Trophoblast cell (in vitro differentiated cells and primary cell): ENCODE measurements around the gene UPP2.

Experiments used
- DNase-seq, 2 donors: peaks; one replicate each; pipeline ENCODE4 v3.0.0-alpha.2; 2016
- H2AFZ ChIP-seq: 2 replicates; pipeline ENCODE4 v1.6.1; 2013; ENCODE audit warnings: low read length, moderate library complexity, mild to moderate bottlenecking; ENCODE audit not compliant: insufficient read depth, poor library complexity
- H2AK5ac ChIP-seq: 2 replicates; pipeline ENCODE4 v1.6.1; 2013; ENCODE audit warnings: mild to moderate bottlenecking, low read length
- H2BK120ac ChIP-seq: 2 replicates; pipeline ENCODE4 v1.6.1; 2013; ENCODE audit warnings: low read length, mild to moderate bottlenecking, moderate library complexity; ENCODE audit not compliant: insufficient read depth, poor library complexity
- H2BK12ac ChIP-seq: 2 replicates; pipeline ENCODE4 v1.6.1; 2013; ENCODE audit warnings: mild to moderate bottlenecking, low read length, moderate library complexity
- H2BK5ac ChIP-seq: 2 replicates; pipeline ENCODE4 v1.6.1; 2013; ENCODE audit warnings: low read length, low read depth, moderate library complexity, mild to moderate bottlenecking; ENCODE audit not compliant: poor library complexity
- H3K14ac ChIP-seq: 2 replicates; pipeline ENCODE4 v1.6.1; 2013; ENCODE audit warnings: mild to moderate bottlenecking, low read length
- H3K18ac ChIP-seq: 2 replicates; pipeline ENCODE4 v1.6.1; 2013; ENCODE audit warnings: mild to moderate bottlenecking, low read length
- H3K23ac ChIP-seq: 2 replicates; pipeline ENCODE4 v1.6.1; 2013; ENCODE audit warnings: low read length
- H3K27ac ChIP-seq: 2 replicates; pipeline ENCODE4 v1.5.1; 2013; ENCODE audit warnings: low read depth, mild to moderate bottlenecking, inconsistent platforms, low read length, moderate library complexity
- H3K27me3 ChIP-seq: 2 replicates; pipeline ENCODE4 v1.6.1; 2013; ENCODE audit warnings: inconsistent platforms, mild to moderate bottlenecking, low read length, moderate library complexity; ENCODE audit not compliant: insufficient read depth
- H3K36me3 ChIP-seq, 2 experiments: 1 replicate in 1 of 2; 2 replicates in 1 of 2; pipeline ENCODE4 v1.6.1; 2013; ENCODE audit warnings: low read length in 2 of 2, mild to moderate bottlenecking in 2 of 2, moderate library complexity in 1 of 2; ENCODE audit not compliant: insufficient read depth in 2 of 2, control insufficient read depth in 1 of 2
- H3K4ac ChIP-seq: 2 replicates; pipeline ENCODE4 v1.6.1; 2013; ENCODE audit warnings: low read depth, mild to moderate bottlenecking, low read length, moderate library complexity
- H3K4me1 ChIP-seq, 2 experiments: 1 replicate in 1 of 2; 2 replicates in 1 of 2; pipeline ENCODE4 v1.6.1; 2013; ENCODE audit warnings: low read length in 2 of 2, mild to moderate bottlenecking in 2 of 2, moderate library complexity in 1 of 2; ENCODE audit not compliant: insufficient read depth in 2 of 2, control insufficient read depth in 1 of 2
- H3K4me2 ChIP-seq: 2 replicates; pipeline ENCODE4 v1.6.1; 2013; ENCODE audit warnings: inconsistent platforms, mild to moderate bottlenecking, low read length, moderate library complexity
- H3K4me3 ChIP-seq: 2 replicates; pipeline ENCODE4 v1.5.1; 2013; ENCODE audit warnings: mild to moderate bottlenecking, low read depth, low read length, inconsistent platforms
- H3K79me1 ChIP-seq: one replicate; pipeline ENCODE4 v1.6.1; 2013; ENCODE audit warnings: low read length
- H3K79me2 ChIP-seq: 2 replicates; pipeline ENCODE4 v1.6.1; 2013; ENCODE audit warnings: low read length, mild to moderate bottlenecking; ENCODE audit not compliant: control insufficient read depth, insufficient read depth, poor library complexity
- H3K9ac ChIP-seq: 2 replicates; pipeline ENCODE4 v1.6.1; 2013; ENCODE audit warnings: mild to moderate bottlenecking, low read length
- H3K9me3 ChIP-seq: 2 replicates; pipeline ENCODE4 v1.6.1; 2013; ENCODE audit warnings: low read depth, mild to moderate bottlenecking, control low read depth, inconsistent platforms, low read length; ENCODE audit not compliant: insufficient read depth
- H4K12ac ChIP-seq: 2 replicates; pipeline ENCODE4 v1.6.1; 2013; ENCODE audit warnings: low read depth, mild to moderate bottlenecking, low read length, moderate library complexity
- H4K8ac ChIP-seq: 2 replicates; pipeline ENCODE4 v1.6.1; 2013; ENCODE audit warnings: low read depth, mild to moderate bottlenecking, low read length, moderate library complexity
- H4K91ac ChIP-seq: one replicate; pipeline ENCODE4 v1.6.1; 2013; ENCODE audit warnings: low read depth, mild to moderate bottlenecking, low read length, moderate library complexity
- WGBS: extraction: QIAGEN DNeasy Blood & Tissue Kit; methylation state at CpG from one replicate; pipeline ENCODE4 v1.1.7; 2013; ENCODE audit warnings: missing lambda C conversion rate; ENCODE audit not compliant: insufficient read length, insufficient coverage; ENCODE audit errors: extremely low coverage; 5-methylcytosine and 5-hydroxymethylcytosine counted together

UPP2 gene

GRCh38 chr2:158072361-158072760 lies 29.3 kb upstream of the UPP2 start:
- WGBS = no CpG with 5 or more reads among the region's 1 CpG
- H3K4me2 ChIP-seq = no peak overlapping the region
- H3K4ac ChIP-seq = no peak overlapping the region
- no peak overlapping the region for H2AFZ ChIP-seq
- no peak overlapping the region for H3K23ac ChIP-seq
- no peak overlapping the region for H3K27ac ChIP-seq
- H2AK5ac ChIP-seq = no peak overlapping the region
- H3K18ac ChIP-seq = no peak overlapping the region
- no peaks in the 10 kb centered on the region for H3K27me3 ChIP-seq
- no peak overlapping the region for H2BK12ac ChIP-seq
- no peak overlapping the region for H3K9ac ChIP-seq
- H3K36me3 ChIP-seq = no peaks in the 10 kb centered on the region
- no peak overlapping the region for H4K91ac ChIP-seq
- no peaks in the 10 kb centered on the region for H3K4me1 ChIP-seq
- no peak overlapping the region for H2BK120ac ChIP-seq
- no peak for DNase-seq
- no peak overlapping the region for H4K8ac ChIP-seq
- H4K12ac ChIP-seq = no peak overlapping the region
- H3K79me2 ChIP-seq = no peaks in the 10 kb centered on the region
- H3K14ac ChIP-seq = no peak overlapping the region
- no peak overlapping the region for H3K4me3 ChIP-seq
- H3K9me3 ChIP-seq = no peaks in the 10 kb centered on the region
- H2BK5ac ChIP-seq = no peak overlapping the region
- no peaks in the 10 kb centered on the region for H3K79me1 ChIP-seq

- WGBS = no CpG with 5 or more reads among the region's 3 CpGs
These were observed 22.0 kb upstream of the UPP2 start for GRCh38 chr2:158079672-158080071.

GRCh38 chr2:158088093-158088492 lies 13.6 kb upstream of the UPP2 start:
- WGBS = no CpG with 5 or more reads among the region's 3 CpGs

More at GRCh38 chr2:158079672-158080071, 22.0 kb upstream of the UPP2 start:
- H3K23ac ChIP-seq = no peak overlapping the region
- no peak overlapping the region for H2BK120ac ChIP-seq
- H2AK5ac ChIP-seq = no peak overlapping the region
- no peak overlapping the region for H3K4ac ChIP-seq
- H3K27me3 ChIP-seq = no peaks in the 10 kb centered on the region
- H3K14ac ChIP-seq = no peak overlapping the region
- H3K36me3 ChIP-seq = no peaks in the 10 kb centered on the region
- H2BK5ac ChIP-seq = no peak overlapping the region
- H4K12ac ChIP-seq = no peak overlapping the region
- no peak overlapping the region for H3K4me2 ChIP-seq
- H3K18ac ChIP-seq = no peak overlapping the region
- H4K91ac ChIP-seq = no peak overlapping the region
- H3K9me3 ChIP-seq = no peaks in the 10 kb centered on the region
- no peak overlapping the region for H3K27ac ChIP-seq
- H3K79me2 ChIP-seq = no peaks in the 10 kb centered on the region
- H3K79me1 ChIP-seq = no peaks in the 10 kb centered on the region
- H2AFZ ChIP-seq = no peak overlapping the region
- H2BK12ac ChIP-seq = no peak overlapping the region
- DNase-seq = no peak
- no peaks in the 10 kb centered on the region for H3K4me1 ChIP-seq
- no peak overlapping the region for H4K8ac ChIP-seq
- H3K4me3 ChIP-seq = no peak overlapping the region
- H3K9ac ChIP-seq = no peak overlapping the region

GRCh38 chr2:158089322-158089721 lies 12.4 kb upstream of the UPP2 start:
- Histone ChIP-seq H4K12ac (no peak overlapping the region), H3K4ac (no peak overlapping the region), H3K23ac (no peak overlapping the region), H3K27me3 (no peaks in the 10 kb centered on the region), H3K79me1 (no peaks in the 10 kb centered on the region), H2BK12ac (no peak overlapping the region), H3K36me3 (no peaks in the 10 kb centered on the region), H3K9me3 (peaks cover 2% of the 10 kb centered on the region), H2AK5ac (no peak overlapping the region), H3K9ac (no peak overlapping the region), H3K18ac (no peak overlapping the region), H3K4me1 (no peaks in the 10 kb centered on the region), H4K91ac (no peak overlapping the region), H2BK120ac (no peak overlapping the region), H3K27ac (no peak overlapping the region), H4K8ac (no peak overlapping the region), H3K79me2 (no peaks in the 10 kb centered on the region), H2AFZ (no peak overlapping the region), H3K4me3 (no peak overlapping the region), H3K4me2 (no peak overlapping the region), H3K14ac (no peak overlapping the region), H2BK5ac (no peak overlapping the region)
- WGBS = no CpG with 5 or more reads among the region's 5 CpGs
- no peak for DNase-seq

More at GRCh38 chr2:158088093-158088492, 13.6 kb upstream of the UPP2 start:
- no peak overlapping the region for H3K18ac ChIP-seq
- H3K9ac ChIP-seq = no peak overlapping the region
- no peak for DNase-seq
- no peak overlapping the region for H3K27ac ChIP-seq
- no peak overlapping the region for H4K12ac ChIP-seq
- H3K4ac ChIP-seq = no peak overlapping the region
- no peak overlapping the region for H3K4me2 ChIP-seq
- H2BK12ac ChIP-seq = no peak overlapping the region
- no peak overlapping the region for H3K14ac ChIP-seq
- no peaks in the 10 kb centered on the region for H3K36me3 ChIP-seq
- H2BK5ac ChIP-seq = no peak overlapping the region
- peaks cover 2% of the 10 kb centered on the region for H3K9me3 ChIP-seq
- no peaks in the 10 kb centered on the region for H3K79me2 ChIP-seq
- no peak overlapping the region for H4K91ac ChIP-seq
- no peaks in the 10 kb centered on the region for H3K4me1 ChIP-seq
- no peak overlapping the region for H3K23ac ChIP-seq
- no peak overlapping the region for H3K4me3 ChIP-seq
- H2BK120ac ChIP-seq = no peak overlapping the region
- H3K79me1 ChIP-seq = no peaks in the 10 kb centered on the region
- H2AFZ ChIP-seq = no peak overlapping the region
- no peaks in the 10 kb centered on the region for H3K27me3 ChIP-seq
- H2AK5ac ChIP-seq = no peak overlapping the region
- H4K8ac ChIP-seq = no peak overlapping the region
